H1 (cell line): ENCODE data around the gene PEX6. TPM values are rescaled to one million over a fixed set of nuclear protein-coding genes. Genes with fewer than 3 reads are reported as not detected.

ENCODE experiments used
- ASH2L ChIP-seq: fragments of 200-600, 300-600 bp; sonication (generic); IDR thresholded peaks from one replicate; pipeline ENCODE4 v1.7.1; 2017; ENCODE audit warnings: low read length
- BCL11A ChIP-seq, 2 experiments: IDR thresholded peaks; one replicate each; pipeline ENCODE4 v1.6.1; 2011; ENCODE audit warnings: low read depth in 2 of 2, low read length in 2 of 2, mild to moderate bottlenecking in 2 of 2
- BRCA1 ChIP-seq: IDR thresholded peaks from 2 replicates; pipeline ENCODE4 v1.6.1; 2012; ENCODE audit warnings: low read depth, low read length, improper control_type of control experiment
- CHD1 ChIP-seq: IDR thresholded peaks from 2 replicates; pipeline ENCODE4 v1.6.1; 2012; ENCODE audit warnings: low read depth, low read length, improper control_type of control experiment
- GABPA ChIP-seq: IDR thresholded peaks from 2 replicates; pipeline ENCODE4 v1.6.1; 2011; ENCODE audit warnings: mild to moderate bottlenecking, low read length, moderate library complexity, borderline replicate concordance; ENCODE audit not compliant: insufficient read depth
- JUN ChIP-seq: IDR thresholded peaks from 2 replicates; pipeline ENCODE4 v1.6.1; 2011; ENCODE audit warnings: low read depth, mild to moderate bottlenecking, improper control_type of control experiment, low read length
- SP1 ChIP-seq: IDR thresholded peaks from 2 replicates; pipeline ENCODE4 v1.6.1; 2011; ENCODE audit warnings: low read depth, low read length
- polyA plus RNA-seq, 7 experiments: library from polyadenylated mRNA; depleted of rRNA in 3 of 7; stranded (reverse) in 5 of 7; unstranded in 2 of 7; fragments of >200 nt in 5 of 7; fragments of 200-250 nt in 2 of 7; gene quantifications; 1 replicate in 5 of 7; 2 replicates in 1 of 7; 4 replicates in 1 of 7; pipeline versions ENCODE4 v1.2.1 to v1.2.3, GENCODE V29; 2011 to 2013; ENCODE audit warnings: missing spikeins in 2 of 7, mixed read lengths in 2 of 7
- total RNA-seq: library from RNA; stranded (reverse); fragmentation: NEBNext Ultra II Directional; extraction: Animal tissue kit (Norgen Biotek cat#: 25700); gene quantifications from 2 replicates; pipeline ENCODE4 v1.2.1, GENCODE V29; 2021
- TF ChIP-seq, protein P1 (sequence below): fragments of 300-600 bp; sonication (generic); IDR thresholded peaks from 2 replicates; pipeline ENCODE4 v1.7.1; 2012; ENCODE audit warnings: low read length, moderate library complexity, mild to moderate bottlenecking, inconsistent platforms; ENCODE audit not compliant: insufficient replicate concordance

The PEX6 gene
- total and polyA plus RNA-seq, 2 of the 8 experiments (the other 6 are each of a cell fraction or from before 2014, with no cell fraction given): 6.4 to 12.5 TPM

DNA sequence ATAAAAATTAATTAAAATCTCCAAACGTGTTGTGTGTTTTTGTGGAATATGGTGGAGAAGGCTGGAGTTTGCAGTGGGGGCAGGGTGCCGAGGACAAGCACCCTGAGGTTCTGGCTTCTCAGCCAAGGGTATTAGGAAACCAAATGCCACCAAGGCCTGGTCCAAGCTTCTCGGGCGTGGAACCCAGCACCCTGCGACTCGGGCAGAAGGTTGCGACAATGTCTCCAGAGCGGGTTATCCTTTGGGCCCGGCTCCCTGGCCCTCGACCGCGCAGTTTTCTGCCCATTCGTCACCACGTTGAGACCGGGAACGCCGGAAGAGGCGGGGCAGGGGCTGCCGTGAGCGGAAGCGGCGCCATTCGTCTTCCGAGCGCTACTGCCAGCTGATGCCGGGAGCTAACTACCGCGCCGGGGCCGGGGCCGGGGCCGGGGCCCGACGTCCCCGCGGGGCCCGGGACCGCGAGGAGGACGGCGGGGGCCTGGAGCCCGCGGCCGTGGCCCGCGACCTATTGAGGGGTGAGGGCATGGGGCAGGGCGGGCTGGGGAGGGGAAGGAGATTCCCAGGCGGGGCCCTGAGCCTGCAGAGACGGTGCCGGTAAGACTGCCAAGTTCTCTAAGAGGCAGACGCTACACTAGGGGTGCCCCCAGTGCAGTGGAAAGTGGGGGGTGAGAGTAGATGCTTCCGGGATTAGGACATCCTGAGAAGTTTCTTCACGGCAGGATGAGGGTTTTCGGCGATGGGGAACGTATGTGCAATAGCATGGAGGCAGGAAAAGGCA is 42.5 kb upstream of the PEX6 start, which contains the start of gene RRP36 (continued):
- TF ChIP-seq, protein P1, sequence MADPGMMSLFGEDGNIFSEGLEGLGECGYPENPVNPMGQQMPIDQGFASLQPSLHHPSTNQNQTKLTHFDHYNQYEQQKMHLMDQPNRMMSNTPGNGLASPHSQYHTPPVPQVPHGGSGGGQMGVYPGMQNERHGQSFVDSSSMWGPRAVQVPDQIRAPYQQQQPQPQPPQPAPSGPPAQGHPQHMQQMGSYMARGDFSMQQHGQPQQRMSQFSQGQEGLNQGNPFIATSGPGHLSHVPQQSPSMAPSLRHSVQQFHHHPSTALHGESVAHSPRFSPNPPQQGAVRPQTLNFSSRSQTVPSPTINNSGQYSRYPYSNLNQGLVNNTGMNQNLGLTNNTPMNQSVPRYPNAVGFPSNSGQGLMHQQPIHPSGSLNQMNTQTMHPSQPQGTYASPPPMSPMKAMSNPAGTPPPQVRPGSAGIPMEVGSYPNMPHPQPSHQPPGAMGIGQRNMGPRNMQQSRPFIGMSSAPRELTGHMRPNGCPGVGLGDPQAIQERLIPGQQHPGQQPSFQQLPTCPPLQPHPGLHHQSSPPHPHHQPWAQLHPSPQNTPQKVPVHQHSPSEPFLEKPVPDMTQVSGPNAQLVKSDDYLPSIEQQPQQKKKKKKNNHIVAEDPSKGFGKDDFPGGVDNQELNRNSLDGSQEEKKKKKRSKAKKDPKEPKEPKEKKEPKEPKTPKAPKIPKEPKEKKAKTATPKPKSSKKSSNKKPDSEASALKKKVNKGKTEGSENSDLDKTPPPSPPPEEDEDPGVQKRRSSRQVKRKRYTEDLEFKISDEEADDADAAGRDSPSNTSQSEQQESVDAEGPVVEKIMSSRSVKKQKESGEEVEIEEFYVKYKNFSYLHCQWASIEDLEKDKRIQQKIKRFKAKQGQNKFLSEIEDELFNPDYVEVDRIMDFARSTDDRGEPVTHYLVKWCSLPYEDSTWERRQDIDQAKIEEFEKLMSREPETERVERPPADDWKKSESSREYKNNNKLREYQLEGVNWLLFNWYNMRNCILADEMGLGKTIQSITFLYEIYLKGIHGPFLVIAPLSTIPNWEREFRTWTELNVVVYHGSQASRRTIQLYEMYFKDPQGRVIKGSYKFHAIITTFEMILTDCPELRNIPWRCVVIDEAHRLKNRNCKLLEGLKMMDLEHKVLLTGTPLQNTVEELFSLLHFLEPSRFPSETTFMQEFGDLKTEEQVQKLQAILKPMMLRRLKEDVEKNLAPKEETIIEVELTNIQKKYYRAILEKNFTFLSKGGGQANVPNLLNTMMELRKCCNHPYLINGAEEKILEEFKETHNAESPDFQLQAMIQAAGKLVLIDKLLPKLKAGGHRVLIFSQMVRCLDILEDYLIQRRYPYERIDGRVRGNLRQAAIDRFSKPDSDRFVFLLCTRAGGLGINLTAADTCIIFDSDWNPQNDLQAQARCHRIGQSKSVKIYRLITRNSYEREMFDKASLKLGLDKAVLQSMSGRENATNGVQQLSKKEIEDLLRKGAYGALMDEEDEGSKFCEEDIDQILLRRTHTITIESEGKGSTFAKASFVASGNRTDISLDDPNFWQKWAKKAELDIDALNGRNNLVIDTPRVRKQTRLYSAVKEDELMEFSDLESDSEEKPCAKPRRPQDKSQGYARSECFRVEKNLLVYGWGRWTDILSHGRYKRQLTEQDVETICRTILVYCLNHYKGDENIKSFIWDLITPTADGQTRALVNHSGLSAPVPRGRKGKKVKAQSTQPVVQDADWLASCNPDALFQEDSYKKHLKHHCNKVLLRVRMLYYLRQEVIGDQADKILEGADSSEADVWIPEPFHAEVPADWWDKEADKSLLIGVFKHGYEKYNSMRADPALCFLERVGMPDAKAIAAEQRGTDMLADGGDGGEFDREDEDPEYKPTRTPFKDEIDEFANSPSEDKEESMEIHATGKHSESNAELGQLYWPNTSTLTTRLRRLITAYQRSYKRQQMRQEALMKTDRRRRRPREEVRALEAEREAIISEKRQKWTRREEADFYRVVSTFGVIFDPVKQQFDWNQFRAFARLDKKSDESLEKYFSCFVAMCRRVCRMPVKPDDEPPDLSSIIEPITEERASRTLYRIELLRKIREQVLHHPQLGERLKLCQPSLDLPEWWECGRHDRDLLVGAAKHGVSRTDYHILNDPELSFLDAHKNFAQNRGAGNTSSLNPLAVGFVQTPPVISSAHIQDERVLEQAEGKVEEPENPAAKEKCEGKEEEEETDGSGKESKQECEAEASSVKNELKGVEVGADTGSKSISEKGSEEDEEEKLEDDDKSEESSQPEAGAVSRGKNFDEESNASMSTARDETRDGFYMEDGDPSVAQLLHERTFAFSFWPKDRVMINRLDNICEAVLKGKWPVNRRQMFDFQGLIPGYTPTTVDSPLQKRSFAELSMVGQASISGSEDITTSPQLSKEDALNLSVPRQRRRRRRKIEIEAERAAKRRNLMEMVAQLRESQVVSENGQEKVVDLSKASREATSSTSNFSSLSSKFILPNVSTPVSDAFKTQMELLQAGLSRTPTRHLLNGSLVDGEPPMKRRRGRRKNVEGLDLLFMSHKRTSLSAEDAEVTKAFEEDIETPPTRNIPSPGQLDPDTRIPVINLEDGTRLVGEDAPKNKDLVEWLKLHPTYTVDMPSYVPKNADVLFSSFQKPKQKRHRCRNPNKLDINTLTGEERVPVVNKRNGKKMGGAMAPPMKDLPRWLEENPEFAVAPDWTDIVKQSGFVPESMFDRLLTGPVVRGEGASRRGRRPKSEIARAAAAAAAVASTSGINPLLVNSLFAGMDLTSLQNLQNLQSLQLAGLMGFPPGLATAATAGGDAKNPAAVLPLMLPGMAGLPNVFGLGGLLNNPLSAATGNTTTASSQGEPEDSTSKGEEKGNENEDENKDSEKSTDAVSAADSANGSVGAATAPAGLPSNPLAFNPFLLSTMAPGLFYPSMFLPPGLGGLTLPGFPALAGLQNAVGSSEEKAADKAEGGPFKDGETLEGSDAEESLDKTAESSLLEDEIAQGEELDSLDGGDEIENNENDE: no peak
- TF ChIP-seq SP1 (no peak), CHD1 (no peak), BCL11A (IDR thresholded peaks at IDR 0.05; ENCODE audit: low read depth in 2 of 2, low read length in 2 of 2) (no peak), ASH2L (peak; percentile 69), JUN (no peak), GABPA (peak; percentile 87), BRCA1 (no peak)
- TF ChIP-seq, all 59 proteins: peak for 15
